GM21390 (cell line): Measurements from ENCODE around the gene GOLGA1.
"Not testable (repeated sequence)": the region's sequence is repeated elsewhere in the genome, so short reads cannot be mapped to it uniquely, and the experiment has no call there.

ENCODE experiments used
- ATAC-seq: cut with Tn5 transposase; IDR thresholded peaks from one replicate; pipeline ENCODE4 v1.9.1; 2021; ENCODE audit not compliant: unreplicated experiment

Gene GOLGA1, protein sequence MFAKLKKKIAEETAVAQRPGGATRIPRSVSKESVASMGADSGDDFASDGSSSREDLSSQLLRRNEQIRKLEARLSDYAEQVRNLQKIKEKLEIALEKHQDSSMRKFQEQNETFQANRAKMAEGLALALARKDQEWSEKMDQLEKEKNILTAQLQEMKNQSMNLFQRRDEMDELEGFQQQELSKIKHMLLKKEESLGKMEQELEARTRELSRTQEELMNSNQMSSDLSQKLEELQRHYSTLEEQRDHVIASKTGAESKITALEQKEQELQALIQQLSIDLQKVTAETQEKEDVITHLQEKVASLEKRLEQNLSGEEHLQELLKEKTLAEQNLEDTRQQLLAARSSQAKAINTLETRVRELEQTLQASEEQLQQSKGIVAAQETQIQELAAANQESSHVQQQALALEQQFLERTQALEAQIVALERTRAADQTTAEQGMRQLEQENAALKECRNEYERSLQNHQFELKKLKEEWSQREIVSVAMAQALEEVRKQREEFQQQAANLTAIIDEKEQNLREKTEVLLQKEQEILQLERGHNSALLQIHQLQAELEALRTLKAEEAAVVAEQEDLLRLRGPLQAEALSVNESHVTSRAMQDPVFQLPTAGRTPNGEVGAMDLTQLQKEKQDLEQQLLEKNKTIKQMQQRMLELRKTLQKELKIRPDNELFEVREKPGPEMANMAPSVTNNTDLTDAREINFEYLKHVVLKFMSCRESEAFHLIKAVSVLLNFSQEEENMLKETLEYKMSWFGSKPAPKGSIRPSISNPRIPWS

DNA sequence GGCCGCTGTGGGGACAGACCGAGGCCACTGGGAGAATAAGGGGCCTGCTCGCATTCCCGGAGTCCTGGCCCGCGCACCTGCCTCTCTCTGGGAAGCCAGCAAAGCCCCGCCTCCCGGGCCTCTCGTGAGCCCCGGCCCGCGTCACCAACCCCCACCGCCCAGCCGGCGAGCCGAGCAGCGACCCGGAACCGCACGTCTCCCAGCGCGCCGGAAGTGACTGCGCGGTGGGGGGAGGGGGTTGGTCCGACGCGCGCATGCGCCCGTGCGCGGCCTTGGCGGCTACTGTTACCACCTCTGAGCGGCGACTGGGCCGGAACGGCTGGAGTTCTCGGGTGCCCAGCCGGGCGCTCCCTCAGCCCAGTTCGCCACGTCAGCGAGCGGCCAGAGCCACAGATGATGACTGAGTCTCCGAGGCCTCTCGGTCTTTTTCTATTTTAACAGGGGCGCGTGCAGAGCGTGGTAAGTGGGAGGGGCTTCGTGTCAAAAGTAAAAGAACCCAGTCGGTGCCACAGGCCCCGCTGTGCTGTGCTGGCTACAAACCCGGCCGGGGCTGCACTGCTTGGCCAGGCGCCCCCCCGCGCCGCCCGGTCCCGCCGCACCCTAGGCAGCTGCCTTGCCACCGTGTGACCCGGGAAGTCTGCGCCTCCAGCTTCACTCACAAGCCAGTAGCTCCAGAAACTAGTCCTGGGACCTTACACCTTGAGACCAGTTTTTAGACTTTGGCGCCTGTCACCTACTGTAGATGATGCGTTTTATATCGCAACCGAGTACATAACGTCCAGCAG lies at the start of gene GOLGA1:
GOLGA1 (minus strand) TSS at position 190 of the 785 bp plus-strand sequence. CDS start 2,372 bp downstream, outside the sequence.
- peak; percentile 81 for ATAC-seq

DNA sequence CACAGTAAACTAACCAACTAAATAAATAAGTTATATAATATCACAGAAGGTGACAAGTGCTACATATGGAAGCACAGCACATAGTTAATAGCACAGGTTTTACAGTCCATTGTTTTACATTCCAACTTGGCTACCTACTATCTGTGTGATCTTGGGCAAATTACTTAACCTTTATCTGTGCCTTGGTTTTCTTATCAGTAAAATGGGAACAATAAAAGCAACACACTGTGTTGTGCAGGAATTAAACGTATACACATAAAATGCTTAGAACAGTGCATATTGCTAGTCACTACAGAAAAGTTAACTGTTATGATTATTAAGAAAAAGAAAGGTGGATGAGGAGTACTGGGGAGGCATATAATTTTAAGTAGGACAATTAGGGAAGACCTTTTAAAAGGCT lies 42.8 kb upstream of the GOLGA1 start:
- no peak for ATAC-seq

DNA sequence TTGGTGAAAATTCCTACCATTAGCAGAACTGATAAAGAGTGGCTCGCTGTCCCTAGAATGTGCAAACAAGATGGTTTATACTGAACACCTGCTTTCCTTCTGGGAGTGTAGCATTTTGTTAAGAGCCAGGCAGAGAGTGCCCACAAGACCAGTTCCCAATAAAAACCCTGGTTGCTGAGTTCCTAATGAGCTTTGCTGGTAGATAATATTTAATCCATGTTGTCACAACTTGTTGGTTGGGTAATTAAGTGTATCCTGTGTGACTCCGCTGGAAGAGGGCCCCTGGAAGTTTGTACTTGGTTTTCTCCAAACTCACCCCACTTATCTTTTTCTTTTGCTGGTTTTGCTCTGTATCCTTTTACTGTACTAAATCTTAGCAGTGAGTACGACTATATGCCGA lies 39.5 kb upstream of the GOLGA1 start:
- ATAC-seq = no peak

DNA sequence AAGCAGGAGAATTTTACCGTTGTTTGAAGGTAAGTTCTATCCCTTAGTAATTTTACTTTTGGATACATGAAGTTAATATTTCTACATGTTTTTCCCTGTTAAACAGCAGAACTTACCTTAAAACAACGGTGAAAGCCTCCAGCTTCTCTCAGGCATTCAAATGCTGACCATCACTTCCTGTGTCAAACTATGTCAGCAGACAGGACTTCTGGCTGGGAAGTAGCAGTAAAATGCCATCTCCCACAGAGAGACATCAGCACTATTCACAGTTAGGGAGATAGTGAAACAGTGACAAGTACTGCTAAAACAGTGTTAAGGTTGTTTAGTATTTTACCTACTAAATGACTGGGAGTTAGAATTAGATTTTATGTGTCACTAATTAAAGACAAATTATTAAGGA lies 34.2 kb upstream of the GOLGA1 start:
- ATAC-seq = no peak

DNA sequence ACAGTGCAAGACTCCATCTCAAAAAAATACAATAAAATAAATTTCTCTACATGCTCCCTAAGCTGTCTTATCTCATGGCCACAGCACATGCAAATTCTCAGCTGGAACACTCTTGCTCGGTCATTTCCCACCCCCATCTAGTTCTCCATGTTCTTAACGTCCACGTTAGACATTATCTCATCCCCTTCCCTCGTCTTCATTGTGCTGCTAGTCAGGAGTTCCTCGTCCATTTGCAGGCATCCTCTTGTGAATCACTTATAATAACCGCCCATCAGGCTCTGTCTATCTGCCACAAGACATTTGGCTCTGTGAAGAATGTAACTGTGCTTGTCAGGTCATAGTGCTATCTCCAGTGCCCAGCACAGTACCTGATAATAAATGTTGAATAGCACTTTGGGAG lies 32.9 kb upstream of the GOLGA1 start:
- no peak for ATAC-seq

DNA sequence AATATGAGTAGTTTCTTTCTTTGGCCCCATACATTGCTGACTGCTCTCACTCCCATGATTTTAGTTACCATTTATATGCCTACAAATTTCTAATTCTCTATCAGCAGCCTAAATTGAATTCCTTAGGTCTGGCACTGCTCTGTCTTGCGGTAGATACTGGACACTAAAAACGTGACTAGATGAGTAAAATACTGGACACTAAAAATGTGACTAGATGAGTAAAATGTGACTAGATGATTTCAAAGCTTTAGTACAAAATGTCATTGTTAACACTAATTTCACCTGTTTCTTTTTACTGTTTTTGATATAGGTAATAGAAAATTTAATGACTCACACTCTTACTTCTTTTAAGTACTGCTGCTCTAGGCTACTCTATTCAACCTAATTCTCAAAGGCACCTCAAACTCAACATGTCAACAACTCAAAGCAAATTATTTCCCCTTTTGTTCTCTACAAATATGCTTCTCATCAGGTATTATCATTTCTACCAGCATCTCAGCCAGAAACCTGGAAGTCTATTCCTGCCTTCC lies 31.4 kb upstream of the GOLGA1 start:
- no peak for ATAC-seq

DNA sequence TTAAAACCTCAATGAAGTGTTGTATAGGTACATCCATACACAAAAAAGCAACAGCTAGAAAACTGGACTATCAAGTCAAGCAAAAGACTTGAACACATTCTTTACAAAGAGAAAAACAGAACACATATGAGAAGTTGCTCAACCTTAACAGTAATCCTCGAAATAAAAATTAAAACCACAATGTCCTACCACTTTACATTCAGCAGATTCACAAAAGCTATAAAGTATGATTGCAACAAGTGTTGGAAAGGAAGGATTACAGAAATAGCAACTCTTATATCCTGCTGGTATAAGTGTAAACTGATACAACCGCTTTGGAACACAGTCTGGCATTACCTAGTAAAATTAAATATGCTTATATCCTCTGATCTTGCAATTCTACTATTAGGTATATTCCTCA lies 28.5 kb upstream of the GOLGA1 start:
- no peak for ATAC-seq

DNA sequence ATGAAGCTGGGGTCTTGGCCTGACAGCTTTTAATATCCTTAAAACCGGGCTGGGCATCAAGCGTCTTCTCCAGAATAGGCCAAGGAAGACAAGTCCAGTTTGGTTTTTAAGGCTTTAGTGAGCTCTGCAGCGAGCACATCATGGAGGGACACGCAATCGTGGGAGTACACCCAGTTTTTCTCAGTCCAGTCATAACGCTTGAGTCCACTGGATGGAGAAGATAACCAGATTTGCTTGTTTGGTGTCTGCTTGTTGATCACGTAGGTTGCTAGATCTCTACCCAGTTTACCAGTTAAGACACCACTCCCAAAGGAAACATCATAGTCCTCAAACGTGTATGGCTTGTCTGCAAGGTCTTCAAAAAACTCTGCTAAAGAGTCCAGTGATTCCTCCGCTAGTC lies 27.4 kb upstream of the GOLGA1 start:
- no peak for ATAC-seq

DNA sequence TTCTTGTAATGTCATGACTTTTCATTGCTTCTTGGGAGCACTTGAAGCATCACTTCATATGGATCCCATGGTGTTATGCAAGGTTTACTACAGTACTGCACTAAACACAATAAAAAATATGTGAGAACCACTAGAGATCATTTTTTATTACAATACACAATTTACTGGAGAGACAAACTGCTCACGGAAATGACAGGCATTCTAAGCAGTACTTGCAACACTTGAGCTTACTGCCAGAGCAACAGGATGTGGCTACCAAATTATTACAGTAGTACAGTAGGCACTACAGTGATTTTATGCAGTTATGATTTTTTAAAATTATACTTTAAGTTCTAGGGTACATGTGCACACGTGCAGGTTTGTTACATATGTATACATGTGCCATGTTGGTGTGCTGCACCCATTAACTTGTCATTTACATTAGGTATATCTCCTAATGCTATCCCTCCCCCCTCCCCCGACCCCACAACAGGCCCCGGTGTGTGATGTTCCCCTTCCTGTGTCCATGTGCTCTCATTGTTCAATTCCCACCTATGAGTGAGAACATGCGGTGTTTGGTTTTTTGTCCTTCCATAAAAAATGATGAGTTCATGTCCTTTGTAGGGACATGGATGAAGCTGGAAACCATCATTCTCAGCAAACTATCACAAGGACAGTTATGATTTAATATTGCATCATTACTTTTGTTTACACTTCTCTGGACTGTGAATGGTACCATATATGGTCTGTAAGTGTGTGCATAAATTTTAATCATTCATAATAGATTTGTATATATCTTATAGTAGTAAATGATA lies 25.1 kb upstream of the GOLGA1 start:
- not testable (repeated sequence) for ATAC-seq

DNA sequence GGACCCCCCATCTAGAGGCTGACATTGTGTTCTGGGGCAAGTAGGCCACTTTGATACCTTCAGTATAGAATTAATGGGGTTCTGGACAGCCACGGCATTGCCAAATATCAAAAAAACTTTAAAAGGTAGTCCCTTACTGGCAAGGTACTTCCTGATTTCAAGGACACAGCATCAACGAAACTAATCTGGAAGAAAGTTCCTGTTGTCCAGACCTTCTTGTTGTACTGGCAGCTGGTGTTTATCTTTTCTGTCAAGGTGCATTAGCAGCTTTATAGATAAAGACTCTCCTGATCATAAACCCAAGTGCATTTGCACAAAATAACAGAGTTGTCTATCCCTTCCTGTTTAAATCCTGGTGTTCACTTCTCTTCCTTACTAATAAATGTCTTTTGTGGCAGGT lies 23.7 kb upstream of the GOLGA1 start:
- ATAC-seq = no peak

DNA sequence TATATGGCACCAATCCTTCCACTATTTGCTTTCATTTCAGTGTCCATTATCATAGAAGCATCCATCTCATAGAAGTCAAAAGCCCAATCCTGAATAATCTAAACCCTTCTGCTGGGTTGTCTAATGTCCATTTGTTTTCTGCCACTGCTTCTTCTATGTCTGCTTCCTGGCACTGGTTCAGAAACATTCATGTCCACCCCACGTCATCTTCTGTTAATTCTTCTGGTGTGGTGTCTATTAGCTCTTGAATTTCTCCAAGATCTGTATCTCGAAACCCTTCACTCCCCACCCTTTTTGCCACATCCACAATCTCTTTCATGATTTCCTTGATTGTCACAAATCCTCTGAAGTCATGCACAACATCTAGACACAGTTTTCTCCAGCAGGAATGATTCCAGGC lies 23.2 kb upstream of the GOLGA1 start:
- ATAC-seq = no peak

DNA sequence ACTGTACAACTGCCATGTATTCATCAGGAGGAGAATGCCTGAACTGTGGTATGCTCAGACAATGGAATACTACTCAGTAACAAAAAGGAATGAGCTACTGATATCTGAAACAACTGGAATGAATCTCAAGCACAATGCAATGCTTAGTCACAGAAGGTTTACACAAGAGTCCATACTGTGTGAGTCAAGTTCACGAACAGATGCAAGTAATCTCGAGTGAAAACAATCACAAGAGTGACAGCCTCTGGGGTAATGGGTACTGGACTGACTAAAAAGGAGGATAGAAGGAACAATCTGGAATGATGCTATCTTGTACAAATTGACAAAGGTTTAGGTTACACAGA lies 19.5 kb upstream of the GOLGA1 start:
- no peak for ATAC-seq

DNA sequence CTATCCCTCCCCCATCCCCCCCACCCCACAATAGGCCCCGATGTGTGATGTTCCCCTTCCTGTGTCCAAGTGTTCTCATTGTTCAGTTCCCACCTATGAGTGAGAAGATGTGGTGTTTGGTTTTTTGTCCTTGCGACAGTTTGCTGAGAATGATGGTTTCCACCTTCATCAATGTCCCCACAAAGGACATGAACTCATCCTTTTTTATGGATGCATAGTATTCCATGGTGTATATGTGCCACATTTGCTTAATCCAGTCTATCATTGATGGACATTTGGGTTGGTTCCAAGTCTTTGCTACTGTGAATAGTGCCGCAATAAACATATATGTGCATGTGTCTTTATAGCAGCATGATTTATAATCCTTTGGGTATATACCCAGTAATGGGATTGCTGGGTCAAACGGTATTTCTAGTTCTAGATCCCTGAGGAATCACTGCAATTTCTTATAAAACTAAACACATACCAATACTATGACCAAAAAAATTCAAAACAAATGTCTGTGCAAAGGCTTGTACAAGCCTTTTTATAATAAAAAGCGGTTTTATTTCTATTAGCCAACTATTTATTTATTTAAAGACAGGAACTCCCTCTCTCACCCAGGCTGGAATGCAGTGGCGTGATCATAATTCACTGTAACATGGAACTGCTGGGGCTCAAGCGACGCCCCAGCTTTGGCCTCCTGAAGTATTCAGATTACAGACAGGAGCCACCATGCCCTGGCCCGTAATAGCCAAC lies 19.0 kb upstream of the GOLGA1 start:
- not testable (repeated sequence) for ATAC-seq

DNA sequence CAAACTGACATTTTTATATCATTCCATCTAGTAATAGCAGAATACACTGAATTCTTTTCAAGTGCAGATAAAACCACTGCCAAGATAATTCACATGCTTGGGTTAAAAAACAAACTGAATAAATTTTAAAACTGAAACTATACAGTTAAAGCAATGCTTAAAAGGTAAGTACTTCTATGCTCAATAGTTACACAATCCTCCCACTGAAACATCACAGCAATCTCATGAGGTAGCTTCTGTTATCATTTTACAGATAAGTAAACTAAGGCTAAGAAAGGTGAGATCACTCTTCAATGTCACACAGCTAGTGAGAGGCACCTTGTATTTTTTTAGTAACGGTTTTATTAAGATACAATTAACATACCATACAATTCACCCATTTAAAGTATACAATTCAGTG lies 13.4 kb upstream of the GOLGA1 start:
- ATAC-seq = no peak

DNA sequence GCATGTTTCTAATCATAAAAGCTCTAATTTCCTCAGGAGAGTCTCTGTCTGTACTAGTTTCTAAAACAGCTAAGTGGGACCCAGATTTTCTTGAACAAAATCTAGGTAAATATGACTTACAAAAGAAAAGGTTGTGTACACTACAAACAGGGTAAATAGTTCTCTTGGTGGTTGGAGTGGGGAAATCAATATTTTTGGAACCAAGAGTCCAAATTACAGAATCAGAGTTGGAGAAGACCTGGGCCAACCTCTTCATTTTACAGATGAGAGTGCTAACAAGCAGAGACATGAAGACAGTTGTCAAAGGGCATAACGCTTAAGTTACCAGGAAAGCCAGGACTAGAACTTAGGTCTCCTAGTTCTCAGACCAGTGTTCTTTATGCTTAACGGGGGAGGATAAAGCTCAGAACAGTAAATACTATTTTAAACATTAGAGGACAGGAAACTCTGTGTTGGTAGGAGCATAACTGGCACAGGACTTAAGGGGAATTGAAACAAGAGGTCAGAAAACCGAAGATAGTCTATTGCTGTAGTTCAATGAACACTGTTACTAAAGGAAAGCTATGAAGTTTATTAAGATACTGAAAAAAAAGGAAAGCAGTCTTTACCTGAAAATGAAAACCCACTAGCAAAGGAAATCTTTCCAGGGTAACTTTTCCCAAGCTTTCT lies 9.3 kb upstream of the GOLGA1 start:
- ATAC-seq = no peak

DNA sequence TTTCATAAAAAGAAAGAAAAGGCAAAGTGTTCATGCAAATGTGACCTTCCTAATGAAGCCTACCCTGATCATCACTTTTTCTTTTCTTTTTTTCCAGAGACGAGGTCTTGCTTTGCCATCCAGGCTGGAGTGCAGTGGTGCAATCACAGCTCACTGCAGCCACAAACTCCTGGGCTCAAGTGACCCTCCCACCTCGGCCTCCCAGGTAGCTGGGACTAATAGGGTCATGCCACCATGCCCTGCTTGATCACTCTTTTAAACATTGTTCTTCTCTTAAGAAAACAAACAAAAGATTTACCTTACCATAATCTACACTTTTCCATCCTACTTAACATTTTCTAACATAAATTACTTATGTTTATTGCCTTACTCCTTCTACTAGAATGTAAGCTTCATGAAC lies 8.5 kb upstream of the GOLGA1 start:
- ATAC-seq = no peak

DNA sequence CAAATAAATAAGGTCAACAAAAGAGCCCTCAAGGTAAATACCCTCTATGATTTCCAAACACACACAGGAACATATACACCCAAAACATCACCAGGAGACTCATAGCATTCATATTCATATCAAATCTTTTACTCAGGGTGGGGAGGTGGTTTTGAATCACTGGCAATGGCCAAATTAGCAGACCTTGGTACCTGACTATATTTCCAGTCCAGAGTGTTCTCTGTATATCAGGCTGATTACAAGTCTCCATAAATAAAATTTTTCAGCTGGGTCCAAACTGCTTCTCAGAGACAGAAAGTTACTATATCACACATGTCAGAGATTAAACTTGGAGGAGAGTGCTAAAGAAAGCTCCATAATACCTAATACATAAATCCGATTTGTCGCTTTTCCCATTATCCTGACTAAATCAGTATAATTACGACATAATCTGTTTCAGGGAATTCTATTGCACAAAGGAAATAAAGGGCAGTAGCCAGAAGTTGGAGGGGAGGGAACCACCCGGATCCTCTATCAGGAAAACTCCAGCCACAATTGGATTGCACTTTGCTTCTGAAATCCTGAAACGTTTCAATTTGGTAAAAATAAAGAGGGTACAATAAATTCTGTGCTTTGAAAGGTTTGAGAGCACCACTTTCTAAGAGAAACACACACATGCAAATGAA lies 7.0 kb upstream of the GOLGA1 start:
- ATAC-seq = no peak

DNA sequence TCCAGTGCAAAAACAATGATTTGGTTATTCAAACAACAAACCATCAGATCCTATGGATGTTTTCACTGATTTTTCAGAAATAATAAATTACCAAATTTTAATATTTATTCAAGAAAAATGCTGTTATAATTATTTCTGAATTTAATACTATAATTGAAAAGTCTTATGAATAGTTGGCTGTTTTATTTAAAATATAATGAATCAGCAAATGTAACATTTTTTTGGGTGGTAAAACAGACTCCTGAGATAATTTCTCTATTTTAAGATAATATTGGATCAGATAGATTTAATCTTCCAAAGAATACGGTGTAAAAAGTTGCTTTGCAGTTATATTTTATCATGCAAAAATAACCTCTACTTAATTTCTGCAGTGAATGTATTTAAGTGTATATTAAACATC lies 5.3 kb upstream of the GOLGA1 start:
- ATAC-seq = no peak
